Measurements from ENCODE around the gene SULF2.
"Not testable (repeated sequence)": the region's sequence is repeated elsewhere in the genome, so short reads cannot be mapped to it uniquely, and the experiment has no call there.

SULF2 gene

GRCh38 chr20:47804224-47804825 lies 19.0 kb upstream of the SULF2 start:
- DNase-seq: not testable (repeated sequence)

- no peak for DNase-seq
Observed at GRCh38 chr20:47802975-47803374, 17.7 kb upstream of the SULF2 start.

- no peak for DNase-seq
Observed at GRCh38 chr20:47802226-47802920, 17.1 kb upstream of the SULF2 start.

GRCh38 chr20:47801759-47802158 lies 16.5 kb upstream of the SULF2 start:
- DNase-seq: no peak

- DNase-seq: no peak
Observed at GRCh38 chr20:47801079-47801478, 15.8 kb upstream of the SULF2 start.

- no peak for DNase-seq
Observed at GRCh38 chr20:47800623-47801022, 15.3 kb upstream of the SULF2 start.

GRCh38 chr20:47799116-47799715 lies 13.9 kb upstream of the SULF2 start:
- no peak for DNase-seq

- DNase-seq: no peak
Observed at GRCh38 chr20:47796971-47797370, 11.7 kb upstream of the SULF2 start.

GRCh38 chr20:47795214-47795907 lies 10.1 kb upstream of the SULF2 start:
- DNase-seq: no peak

- DNase-seq: not testable (repeated sequence)
Observed at GRCh38 chr20:47794264-47794663, 9.0 kb upstream of the SULF2 start.

- no peak for DNase-seq
Observed at GRCh38 chr20:47792021-47792618, 6.8 kb upstream of the SULF2 start.

GRCh38 chr20:47791084-47791599 lies 5.9 kb upstream of the SULF2 start:
- DNase-seq: no peak

GRCh38 chr20:47790580-47790965 lies 5.3 kb upstream of the SULF2 start:
- DNase-seq: no peak

- no peak for DNase-seq
Observed at GRCh38 chr20:47789764-47790579, 4.7 kb upstream of the SULF2 start.

- no peak for DNase-seq
Observed at GRCh38 chr20:47789081-47789763, 3.9 kb upstream of the SULF2 start.

- no peak for DNase-seq
Observed at GRCh38 chr20:47788741-47789080, 3.4 kb upstream of the SULF2 start.

GRCh38 chr20:47786765-47787107 lies 1.5 kb upstream of the SULF2 start:
- DNase-seq: no peak

GRCh38 chr20:47785854-47786764 lies 828 bp upstream of the SULF2 start:
- no peak for DNase-seq

GRCh38 chr20:47784599-47785310 lies 526 bp downstream of the SULF2 start:
- DNase-seq: no peak

Data from activated CD4-positive, alpha-beta T cell treated with anti-CD3 and anti-CD28 coated beads, Interleukin-2, amount 50 U/mL, for 1 hour (primary cell).